Activated CD8-positive, alpha-beta T cell treated with anti-CD3 and anti-CD28 coated beads for 36 hours (primary cell): ENCODE results near the gene TAGAP. TPM values are rescaled to one million over a fixed set of nuclear protein-coding genes. Genes with fewer than 3 reads are reported as not detected.

Experiments used
- ATAC-seq: fragments of 200-7000 bp; cut with Tn5 transposase; one replicate; pipeline ENCODE4 v1.10.0; 2021; ENCODE audit warnings: mild to moderate bottlenecking, moderate library complexity
- CTCF ChIA-PET: fragments of 350-600 bp; sonication (Branson Sonifier 250); formaldehyde crosslinking; loops from one replicate; lab custom pipeline; 2021; ENCODE audit warnings: antibody characterized with exemption; lab: Charles Lee
- POLR2A ChIA-PET: fragments of 350-600 bp; sonication (Branson Sonifier 250); formaldehyde crosslinking; loops from one replicate; lab custom pipeline; 2021; ENCODE audit warnings: antibody characterized with exemption; lab: Charles Lee
- DNase-seq: peaks from one replicate; pipeline ENCODE4 v3.0.0-alpha.2; 2020
- H3K27ac Mint-ChIP-seq: one replicate; pipeline ENCODE4 v1.8.0; 2021; ENCODE audit warnings: mild to moderate bottlenecking, mixed read lengths
- H3K27me3 Mint-ChIP-seq: one replicate; pipeline ENCODE4 v1.8.0; 2021; ENCODE audit warnings: mixed read lengths
- H3K36me3 Mint-ChIP-seq: one replicate; pipeline ENCODE4 v1.8.0; 2021; ENCODE audit warnings: low read depth, mixed read lengths
- H3K4me1 Mint-ChIP-seq: one replicate; pipeline ENCODE4 v1.8.0; 2021; ENCODE audit warnings: low read depth, mixed read lengths
- H3K4me3 Mint-ChIP-seq: one replicate; pipeline ENCODE4 v1.8.0; 2021; ENCODE audit warnings: mild to moderate bottlenecking, moderate library complexity, mixed read lengths
- H3K9me3 Mint-ChIP-seq: one replicate; pipeline ENCODE4 v1.8.0; 2021; ENCODE audit warnings: mixed read lengths
- CTCF ChIP-seq: fragments of 200-600 bp; IDR thresholded peaks from one replicate; pipeline ENCODE4 v1.8.0; 2022; ENCODE audit warnings: antibody characterized with exemption, mild to moderate bottlenecking
- intact Hi-C: fragments of 100-400 bp; cut with micrococcal nuclease; formaldehyde crosslinking; loops from one replicate; pipeline ENCODE4 v1.10.0; 2022
- total RNA-seq, 2 experiments: library from RNA; stranded (reverse); gene quantifications; one replicate each; pipeline ENCODE4 v1.2.3, GENCODE V29; 2021

The TAGAP gene
- total RNA-seq, 2 experiments from 2014 or later = 112 to 113 TPM

- Mint-ChIP-seq H3K4me1 (peaks cover 25% of the 10 kb centered on the region), H3K27me3 (no peaks in the 10 kb centered on the region), H3K36me3 (peaks cover 3% of the 10 kb centered on the region), H3K4me3 (no peak overlapping the region), H3K9me3 (no peaks in the 10 kb centered on the region), H3K27ac (no peak overlapping the region)
- CTCF ChIA-PET = interaction anchor here (0.7 to 18.7 kb wide), 4 partner anchors 31 to 130 kb away, joined by 3 to 506 read pairs (median 125); no protein-coding TSS in a partner anchor
- no peak for TF ChIP-seq CTCF
- intact Hi-C loops = loop anchor here (5.0 kb wide), 1 partner anchor 42 kb away; no protein-coding TSS in a partner anchor
- DNase-seq (no peak), ATAC-seq (no peak)
- POLR2A ChIA-PET = no interaction called here
Observed at GRCh38 chr6:159005436-159005835, 39.4 kb downstream of the TAGAP start.

- Mint-ChIP-seq H3K4me3 (no peak overlapping the region), H3K4me1 (peaks cover 22% of the 10 kb centered on the region), H3K27ac (no peak overlapping the region), H3K27me3 (no peaks in the 10 kb centered on the region), H3K9me3 (no peaks in the 10 kb centered on the region), H3K36me3 (peaks cover 3% of the 10 kb centered on the region)
- intact Hi-C loops = no loop called here
- POLR2A ChIA-PET = interaction anchor here (0.9 to 1.0 kb wide), 2 partner anchors 99 to 173 kb away, joined by 3 read pairs; no protein-coding TSS in a partner anchor
- DNase-seq = no peak
- CTCF ChIA-PET = interaction anchor here (10.8 to 18.7 kb wide), 2 partner anchors 102 to 131 kb away, joined by 246 to 506 read pairs; no protein-coding TSS in a partner anchor
- TF ChIP-seq CTCF = no peak
- no peak for ATAC-seq
Observed at GRCh38 chr6:159004592-159004991, 40.2 kb downstream of the TAGAP start.

GRCh38 chr6:159002432-159003155 is 42.2 kb downstream of the TAGAP start:
- no peak overlapping the region for H3K27ac Mint-ChIP-seq
- no peak for TF ChIP-seq CTCF
- H3K4me1 Mint-ChIP-seq = peaks cover 20% of the 10 kb centered on the region
- H3K36me3 Mint-ChIP-seq = peaks cover 3% of the 10 kb centered on the region
- DNase-seq (no peak), ATAC-seq (no peak)
- no peaks in the 10 kb centered on the region for H3K27me3 Mint-ChIP-seq
- no peak overlapping the region for H3K4me3 Mint-ChIP-seq
- CTCF ChIA-PET = interaction anchor here (10.8 to 18.7 kb wide), 2 partner anchors 104 to 133 kb away, joined by 246 to 506 read pairs; no protein-coding TSS in a partner anchor
- POLR2A ChIA-PET = interaction anchor here (0.6 to 1.5 kb wide), 3 partner anchors 37 to 79 kb away, joined by 3 to 6 read pairs (median 3); no protein-coding TSS in a partner anchor
- H3K9me3 Mint-ChIP-seq = no peaks in the 10 kb centered on the region
- intact Hi-C loops = no loop called here

GRCh38 chr6:158999666-159000403 is 45.0 kb downstream of the TAGAP start, which contains the start of gene RSPH3:
RSPH3 (minus strand) TSS chr6:159000202; CDS start chr6:158999550, 652 bp downstream.
- H3K27ac Mint-ChIP-seq = peak within 1 kb of the TSS; percentile 81
- intact Hi-C loops = no loop called here
- no peak for TF ChIP-seq CTCF
- CTCF ChIA-PET = interaction anchor here (0.7 to 3.1 kb wide), 21 partner anchors 8 to 309 kb away, joined by 3 to 28 read pairs (median 5); partner anchors contain the start of gene TAGAP
- no peaks in the 10 kb centered on the region for H3K27me3 Mint-ChIP-seq
- peak; percentile 96 for DNase-seq
- H3K4me1 Mint-ChIP-seq = peaks cover 42% of the 10 kb centered on the region
- H3K4me3 Mint-ChIP-seq = peak within 1 kb of the TSS; percentile 83
- no peaks in the 10 kb centered on the region for H3K9me3 Mint-ChIP-seq
- peaks cover 9% of the 10 kb centered on the region for H3K36me3 Mint-ChIP-seq
- ATAC-seq = peak; percentile 89
- POLR2A ChIA-PET = interaction anchor here (0.8 to 2.8 kb wide), 11 partner anchors 12 to 203 kb away, joined by 3 to 20 read pairs (median 4); partner anchors contain the start of gene TAGAP
